CD1c-positive myeloid dendritic cell (primary cell): ENCODE measurements around the gene SLC8A2.

Experiments used
- DNase-seq: peaks from one replicate; pipeline ENCODE4 v3.0.0-alpha.2; 2016; ENCODE audit errors: extremely low spot score

Gene SLC8A2

DNA sequence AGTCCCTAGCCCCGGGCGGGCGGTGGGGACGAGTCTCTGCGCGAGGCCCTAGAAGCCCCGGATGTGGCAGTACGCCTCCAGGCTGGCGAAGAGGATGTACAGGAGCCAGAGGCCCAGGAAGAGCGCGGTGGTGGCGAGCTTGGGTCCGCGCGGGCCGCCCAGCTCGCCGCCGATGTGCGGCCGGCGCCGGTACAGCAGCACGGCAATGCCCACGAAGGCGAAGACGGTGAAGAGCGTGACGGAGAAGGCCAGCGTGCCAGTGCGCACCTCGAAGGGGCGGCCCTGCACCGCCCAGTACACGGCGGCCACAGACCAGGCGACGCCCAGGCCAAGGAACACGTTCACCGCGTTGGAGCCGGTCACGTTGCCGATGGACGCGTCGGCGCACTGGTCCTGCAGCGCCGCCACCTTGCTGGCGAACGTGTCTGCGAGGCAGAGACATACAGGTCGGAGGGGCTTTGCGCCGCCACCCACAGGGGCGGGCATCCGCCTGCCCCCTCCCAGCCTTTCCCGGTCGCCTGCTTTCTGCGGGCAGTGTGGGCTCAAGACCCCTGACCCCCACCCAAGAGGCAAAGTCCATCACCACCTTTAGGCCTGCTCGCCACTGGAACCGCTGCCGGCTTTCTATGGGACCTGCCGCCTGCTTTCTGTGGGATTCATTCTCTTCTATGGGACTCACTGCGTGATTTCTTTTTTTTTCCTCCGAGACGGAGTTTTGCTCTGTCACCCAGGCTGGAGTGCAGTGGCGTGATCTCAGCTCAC is 41.5 kb downstream of the SLC8A2 start:
- peak; percentile 76 for DNase-seq

DNA sequence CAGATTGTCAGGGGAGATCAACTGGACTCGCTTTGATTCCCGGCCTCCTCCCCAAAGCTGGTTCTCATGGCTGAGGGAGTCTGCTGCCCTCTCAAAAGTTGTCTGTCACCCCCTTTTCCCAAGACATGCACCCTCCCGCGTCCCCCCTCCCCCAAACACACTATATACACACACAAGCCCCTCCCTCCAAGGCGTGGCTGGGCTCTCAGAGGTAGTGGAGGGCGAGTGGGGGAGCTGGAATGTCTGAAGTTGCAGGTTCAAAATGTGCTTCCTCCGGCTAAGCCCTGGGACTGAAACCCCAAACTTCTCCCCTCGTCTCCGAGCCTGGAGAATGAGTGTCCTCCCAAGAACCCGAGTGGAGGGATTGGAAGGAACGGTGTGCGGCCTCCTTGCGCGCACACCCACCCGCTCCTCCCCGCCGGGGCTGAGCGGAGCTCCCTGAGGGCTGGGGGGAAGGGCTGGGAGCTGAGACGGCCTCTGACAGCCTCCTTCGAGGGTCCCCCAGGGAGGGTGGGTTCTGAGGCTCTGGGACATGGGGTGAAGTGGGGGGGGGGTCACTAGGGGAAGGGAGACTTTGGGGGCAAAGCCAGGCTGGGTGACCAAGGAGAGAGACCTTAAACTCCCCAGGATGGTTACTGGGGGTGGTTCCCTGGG is 42.4 kb downstream of the SLC8A2 start:
- DNase-seq = no peak

DNA sequence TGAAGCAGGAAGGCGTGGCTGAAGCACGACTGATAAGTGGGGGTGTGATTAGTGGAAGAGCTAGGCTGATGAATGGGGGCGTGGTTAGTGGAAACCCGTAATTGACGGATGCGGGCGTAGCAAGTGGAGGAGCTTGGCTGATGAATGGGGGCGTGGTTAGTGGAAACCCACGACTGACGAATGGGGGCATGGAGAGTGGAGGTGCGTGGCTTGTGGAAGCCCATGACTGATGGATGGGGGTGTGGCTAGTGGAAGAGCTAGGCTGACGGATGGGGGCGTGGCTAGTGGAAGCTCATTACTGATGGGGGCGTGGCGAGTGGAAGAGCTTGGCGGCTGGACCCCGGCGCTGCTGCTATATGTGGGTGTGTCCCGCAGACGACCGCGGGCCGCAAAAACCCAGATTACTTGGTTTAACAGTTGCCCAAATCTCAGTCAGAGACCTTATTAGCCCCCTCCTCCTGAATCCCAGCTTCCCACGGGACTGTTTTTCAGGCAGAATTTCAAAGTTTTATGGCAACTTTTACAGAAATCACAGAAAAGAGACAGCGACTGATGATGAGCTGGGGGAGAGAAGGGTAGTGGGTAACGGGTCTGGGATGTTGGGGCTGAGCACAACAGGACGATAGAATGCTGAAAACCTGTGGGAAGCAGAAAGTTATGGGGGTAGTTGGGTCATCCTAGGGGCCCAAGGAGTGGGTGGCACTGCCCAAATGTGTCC is 43.4 kb downstream of the SLC8A2 start:
- DNase-seq = peak; percentile 79

DNA sequence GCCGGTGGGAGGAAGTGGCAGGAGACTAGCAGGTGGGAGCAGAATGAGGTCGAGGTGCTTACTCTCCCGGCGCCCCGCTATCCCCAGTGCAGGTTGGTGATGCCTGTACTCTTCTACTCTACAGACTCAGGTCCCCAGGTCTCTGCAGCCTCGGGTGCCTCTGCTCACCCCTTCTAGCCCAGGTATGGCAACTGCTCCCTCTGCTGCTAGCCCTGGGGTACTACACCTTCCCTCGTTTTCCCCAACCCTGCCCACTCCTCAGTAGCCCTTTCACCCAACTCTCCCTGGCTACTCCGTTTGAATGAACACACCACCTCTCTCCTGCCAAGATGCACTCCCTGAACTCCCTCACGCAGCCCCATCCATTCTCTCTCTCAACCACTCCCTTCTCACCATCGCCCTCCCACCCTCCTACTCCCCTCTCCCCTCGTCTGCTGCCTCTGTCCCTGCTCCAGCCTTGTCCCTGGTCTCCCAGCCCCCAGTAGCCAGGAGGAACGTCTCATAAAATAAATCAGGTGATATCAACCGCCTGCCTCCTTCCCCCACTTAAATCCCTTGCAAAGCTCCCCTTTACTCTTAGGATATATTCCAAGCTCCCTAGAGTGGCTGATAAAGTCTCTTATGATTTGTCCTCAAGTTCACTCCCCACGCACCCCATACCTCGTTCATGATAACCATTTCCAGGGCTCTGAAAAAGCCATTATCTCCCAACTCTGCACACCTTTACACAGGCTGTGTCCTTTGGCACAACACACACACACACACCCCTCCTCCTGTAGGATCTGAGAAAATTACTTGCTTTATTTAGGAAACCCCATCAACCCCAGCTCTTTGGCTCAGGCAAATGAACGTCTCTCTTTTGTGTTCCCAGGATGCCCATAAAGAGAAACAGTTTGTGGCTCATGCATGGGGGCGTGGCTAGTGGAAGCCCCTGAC is 44.2 kb downstream of the SLC8A2 start:
- peak; percentile 64 for DNase-seq

DNA sequence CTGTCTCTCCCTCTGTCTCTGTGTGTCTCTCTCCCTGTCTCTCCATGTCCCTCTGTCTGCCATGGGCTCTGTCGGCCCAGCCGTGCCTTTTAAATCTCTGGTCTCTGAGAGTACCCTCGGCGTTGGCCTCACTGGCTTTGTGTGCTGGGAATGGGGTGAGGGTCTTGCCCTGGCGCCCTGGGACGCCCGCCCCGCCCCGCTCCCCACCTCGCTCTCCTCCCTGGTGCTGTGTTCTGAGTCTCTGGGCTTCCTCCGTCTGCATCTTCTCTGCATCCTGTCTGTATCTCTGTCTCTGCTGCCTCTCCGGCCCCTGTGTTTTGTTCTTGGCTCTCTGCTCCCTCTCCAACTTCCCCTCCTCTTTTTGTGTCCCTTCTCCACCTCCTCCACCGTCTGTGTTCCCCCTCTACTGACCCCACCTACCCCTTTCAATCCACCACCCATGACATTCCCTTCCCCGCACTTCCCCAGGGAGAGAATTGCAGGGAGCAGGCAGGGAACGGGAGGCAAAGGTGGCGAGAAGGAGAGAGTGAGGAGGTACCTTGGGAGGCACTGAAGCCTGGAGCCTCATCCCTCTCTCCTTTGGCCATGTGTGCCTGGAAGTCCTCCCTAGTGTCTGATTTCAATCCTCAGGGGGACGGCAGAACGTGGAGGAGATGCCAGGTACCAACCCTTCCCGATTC is 48.4 kb downstream of the SLC8A2 start:
- DNase-seq = no peak

DNA sequence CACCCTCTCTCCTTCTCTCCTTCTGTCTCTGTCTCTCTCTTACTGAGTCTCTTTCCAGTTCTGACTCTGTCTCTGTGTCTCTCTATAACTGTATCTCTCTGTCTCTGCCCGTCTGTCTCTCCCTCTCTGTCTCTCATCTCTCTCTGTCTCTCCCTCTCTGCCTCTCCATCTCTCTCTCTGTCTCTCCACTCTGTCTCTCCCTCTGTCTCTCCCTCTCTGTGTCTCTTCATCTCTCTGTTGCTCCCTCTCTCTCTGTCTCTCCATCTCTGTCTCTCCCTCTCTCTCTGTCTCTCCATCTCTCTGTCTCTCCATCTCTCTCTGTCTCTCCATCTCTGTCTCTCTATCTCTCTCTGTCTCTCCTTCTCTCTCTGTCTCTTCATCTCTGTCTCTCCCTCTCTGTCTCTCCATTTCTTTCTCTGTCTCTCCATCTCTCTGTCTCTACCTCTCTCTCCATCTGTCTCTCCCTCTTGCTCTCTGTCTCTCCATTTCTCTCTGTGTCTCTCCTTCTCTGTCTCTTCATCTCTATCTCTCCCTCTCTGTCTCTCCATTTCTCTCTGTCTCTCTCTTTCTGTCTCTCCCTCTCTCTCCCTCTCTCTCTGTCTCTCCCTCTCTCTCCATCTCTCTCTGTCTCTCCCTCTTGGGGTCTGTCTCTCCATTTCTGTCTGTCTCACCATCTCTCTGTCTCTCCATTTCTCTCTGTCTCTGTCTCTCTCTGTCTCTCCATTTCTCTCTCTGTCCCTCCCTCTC is 49.1 kb downstream of the SLC8A2 start:
- DNase-seq = no peak

DNA sequence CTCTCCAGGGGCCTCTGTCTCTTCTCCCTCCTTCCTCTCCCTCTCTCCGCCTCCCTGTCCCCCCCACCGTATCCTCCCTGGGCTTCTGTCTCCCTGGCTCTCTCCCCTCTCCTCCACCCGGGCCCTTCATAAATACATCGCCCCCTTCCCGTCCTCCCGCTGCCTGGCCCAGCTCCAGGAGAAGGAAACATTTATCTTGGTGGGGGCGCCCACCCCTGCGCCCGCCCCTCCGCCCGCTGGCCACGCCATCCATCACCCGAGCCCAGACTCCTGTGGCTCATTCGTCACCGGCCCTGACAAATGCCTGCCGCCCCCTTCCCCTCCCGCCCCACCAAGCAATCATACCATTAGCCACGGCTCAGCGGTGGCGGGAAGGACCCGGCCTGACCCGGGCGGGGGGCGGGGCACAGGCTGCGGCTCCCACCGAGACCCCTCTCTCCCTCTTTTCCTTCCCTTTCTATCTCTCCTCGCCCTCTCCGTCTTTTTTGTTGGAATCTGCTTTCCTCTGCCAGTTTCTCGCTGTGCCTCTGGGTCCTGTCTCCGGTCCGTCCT is 49.8 kb downstream of the SLC8A2 start:
- DNase-seq = no peak

DNA sequence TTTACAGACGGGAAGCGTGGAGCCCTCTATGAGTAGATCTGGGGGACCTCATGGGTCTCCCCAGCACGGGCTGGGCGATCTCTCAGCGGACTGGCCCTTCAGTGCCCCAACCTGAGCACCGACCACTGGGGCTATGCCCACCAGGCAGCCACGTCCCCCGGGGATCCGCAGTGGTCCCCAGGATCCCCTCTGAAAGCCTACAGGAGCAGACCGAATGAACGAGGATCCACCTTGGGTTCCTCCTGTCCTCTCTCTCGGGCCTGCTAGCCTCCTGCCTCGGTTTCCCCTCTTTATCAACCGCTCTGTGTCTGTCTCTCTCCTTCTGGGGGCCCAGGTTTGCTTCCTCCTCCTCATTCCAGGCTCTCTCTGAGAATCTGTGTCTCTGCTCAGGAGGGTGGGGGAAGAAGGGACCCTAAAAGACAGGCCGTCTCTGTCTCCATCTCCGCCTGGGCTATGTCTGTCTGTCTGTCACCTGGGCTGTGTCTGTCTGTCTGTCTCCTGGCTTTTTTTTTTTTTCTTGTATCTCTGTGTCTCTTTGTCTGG is 50.4 kb downstream of the SLC8A2 start:
- DNase-seq = no peak

DNA sequence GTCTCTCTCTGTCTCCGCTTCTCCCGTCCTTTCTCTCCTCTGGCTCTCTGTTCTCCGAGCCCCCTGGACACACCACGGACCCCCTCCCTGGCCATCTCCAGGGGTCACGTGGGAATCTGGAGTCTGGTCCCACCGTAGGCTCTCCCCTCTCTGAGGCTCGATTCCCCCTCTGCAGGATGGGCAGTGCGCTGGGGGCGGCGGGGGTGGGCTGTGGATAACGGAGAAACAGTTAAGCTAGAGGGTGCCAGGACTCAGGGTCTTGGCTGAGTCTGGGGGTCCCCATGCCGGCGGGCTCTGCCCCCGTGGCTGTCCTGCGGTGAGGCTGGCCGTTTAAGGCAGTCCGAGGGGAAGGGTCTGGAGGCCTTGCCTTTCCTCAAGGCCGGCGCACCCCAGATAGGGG is 51.9 kb downstream of the SLC8A2 start:
- DNase-seq = no peak

DNA sequence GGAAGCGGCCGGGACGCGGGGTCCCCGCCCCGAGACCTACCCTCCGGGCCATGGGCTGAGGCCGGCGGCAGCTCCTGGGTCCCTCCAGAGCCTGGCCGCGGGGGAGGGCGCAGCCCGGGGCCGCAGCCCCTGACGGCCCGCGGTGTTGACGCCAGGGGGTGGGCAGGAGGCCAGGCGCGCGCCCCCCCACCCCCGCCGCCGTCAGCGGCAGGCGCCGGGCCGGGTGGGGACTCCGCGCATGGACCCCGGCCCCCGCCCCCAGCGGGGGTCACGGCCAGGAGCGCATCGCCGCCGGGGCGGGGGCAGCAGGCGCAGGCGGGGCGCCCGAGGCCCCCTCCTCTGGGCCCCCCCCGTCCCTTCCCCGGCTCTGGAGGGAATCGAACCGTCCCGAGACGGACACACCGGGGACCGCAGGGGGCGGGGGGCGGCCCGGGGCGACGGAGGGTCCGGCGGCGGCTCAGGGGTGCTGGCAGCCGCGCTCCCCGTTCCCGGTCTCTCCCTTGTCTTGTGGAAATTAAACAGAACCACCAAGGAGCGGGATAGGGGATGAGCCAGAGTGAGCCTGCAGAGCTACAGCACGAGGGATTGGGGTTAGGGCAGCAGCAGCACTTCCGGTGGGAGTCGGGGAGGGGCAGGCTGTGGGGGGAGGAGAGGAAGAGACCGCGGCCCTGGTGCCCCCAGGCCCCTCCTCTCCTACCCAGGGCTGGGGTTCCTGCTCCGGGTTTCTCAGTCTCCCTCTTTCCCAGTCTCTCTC is 52.5 kb downstream of the SLC8A2 start, which contains the start of gene MEIS3:
MEIS3 (minus strand) TSS at position 498 of the 754 bp plus-strand sequence; CDS start at position 52, 446 bp downstream.
- no peak for DNase-seq

DNA sequence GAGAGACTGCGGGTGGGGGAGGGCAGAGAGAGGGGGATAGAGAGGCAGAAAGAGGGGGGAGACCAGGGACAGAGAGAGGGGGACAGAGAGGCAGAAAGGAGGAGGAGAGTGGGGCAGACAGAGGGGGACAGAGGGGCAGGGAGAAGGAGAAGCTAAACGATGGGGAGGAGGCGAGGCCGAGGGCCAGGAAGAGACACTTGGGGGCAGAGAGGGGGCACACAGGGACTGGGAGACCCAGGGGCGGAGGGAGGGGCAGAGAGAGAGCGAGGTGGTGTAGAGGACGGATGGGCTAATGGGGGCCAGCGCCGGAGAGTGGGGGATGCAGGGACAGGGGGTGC is 53.0 kb downstream of the SLC8A2 start:
- no peak for DNase-seq

DNA sequence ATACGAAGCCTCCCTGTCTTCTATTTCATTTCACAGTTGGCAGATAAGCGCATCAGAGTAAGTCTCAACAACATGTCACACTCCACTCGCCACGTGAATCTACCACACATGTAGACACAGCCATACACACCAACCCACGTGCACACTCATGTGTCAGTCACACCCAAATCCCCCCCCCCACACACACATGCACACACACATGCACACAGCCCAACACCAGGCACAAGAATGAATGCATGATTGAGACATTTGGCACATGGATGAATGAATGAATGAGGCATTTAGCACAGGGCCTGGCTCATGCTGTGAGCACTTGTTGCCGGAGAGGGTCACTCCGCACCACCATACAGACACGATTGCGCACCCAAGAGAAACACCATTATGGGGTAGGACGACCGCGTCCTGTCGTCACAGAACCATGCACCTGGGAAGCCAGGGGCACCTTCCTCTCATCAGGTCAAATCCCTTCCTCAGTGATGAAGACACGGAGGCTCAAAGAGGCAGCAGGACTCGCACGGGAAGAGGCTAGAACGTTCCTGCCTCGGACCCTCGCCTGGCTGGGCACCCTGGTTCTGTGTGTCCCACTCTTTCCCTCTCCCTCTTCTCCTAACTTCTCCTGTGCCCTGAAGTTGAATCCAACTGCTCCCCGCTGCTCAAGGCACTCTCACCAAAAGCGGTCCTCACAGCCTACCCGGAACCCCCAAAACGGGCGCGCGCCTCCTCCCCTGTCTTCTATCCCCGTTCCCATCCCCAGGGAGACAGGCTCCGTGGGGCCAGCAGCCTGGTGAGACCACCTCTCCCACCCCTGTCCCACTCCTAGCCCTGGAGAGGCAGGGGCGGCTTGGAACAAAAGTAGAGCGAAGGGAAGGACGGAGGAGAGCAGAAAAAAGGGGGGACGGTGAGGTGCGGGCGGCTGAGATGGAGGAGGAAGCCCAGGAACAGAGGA is 53.7 kb downstream of the SLC8A2 start:
- no peak for DNase-seq

DNA sequence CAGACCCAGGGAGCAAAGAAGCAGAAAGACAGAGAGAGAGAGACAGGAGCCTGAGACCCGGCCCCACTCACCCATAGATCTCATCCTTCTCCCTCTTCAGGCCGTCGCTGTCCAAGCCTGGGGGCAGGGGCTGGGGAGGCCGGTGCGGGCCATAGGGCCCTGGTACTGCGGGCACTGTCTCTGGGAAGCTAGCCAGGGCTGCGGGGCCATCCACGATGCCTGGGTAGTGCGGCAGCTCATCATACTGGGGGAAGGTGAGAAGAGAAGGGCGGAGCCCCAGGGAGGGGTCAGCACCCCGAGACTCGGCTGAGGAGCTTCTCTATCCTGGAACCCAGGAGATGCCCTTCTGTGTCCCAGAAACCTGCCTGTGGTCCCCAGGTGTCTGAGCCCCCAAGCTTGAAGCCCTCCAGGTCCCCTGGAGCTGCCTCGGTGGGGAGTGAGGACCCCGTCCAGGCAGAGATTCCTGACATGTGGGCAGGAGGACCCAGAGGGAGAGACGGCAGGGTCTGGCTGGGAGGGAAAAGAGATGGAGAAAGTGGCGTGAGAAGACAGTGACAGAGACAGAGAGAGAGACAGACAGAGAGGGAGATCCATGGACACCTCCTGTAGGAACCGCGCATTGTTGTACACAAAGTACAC is 54.5 kb downstream of the SLC8A2 start:
- DNase-seq = no peak

DNA sequence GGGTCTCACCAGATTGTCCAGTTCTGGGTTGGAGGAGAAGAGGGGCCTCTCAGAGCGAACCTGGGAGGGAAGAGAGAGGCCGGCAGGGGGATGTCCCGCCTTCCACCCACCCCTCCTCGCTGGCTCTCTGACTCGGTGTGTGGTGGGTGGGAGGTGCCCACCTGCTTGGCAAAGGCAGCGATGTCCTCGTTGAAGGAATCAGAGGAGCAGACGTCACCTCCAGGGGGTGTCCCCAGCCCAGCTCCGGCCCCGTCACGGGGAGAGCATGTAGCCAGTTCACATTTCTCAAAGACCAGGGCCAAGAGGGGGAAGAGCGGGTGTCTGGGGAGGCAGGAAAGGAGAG is 55.1 kb downstream of the SLC8A2 start:
- DNase-seq = no peak

DNA sequence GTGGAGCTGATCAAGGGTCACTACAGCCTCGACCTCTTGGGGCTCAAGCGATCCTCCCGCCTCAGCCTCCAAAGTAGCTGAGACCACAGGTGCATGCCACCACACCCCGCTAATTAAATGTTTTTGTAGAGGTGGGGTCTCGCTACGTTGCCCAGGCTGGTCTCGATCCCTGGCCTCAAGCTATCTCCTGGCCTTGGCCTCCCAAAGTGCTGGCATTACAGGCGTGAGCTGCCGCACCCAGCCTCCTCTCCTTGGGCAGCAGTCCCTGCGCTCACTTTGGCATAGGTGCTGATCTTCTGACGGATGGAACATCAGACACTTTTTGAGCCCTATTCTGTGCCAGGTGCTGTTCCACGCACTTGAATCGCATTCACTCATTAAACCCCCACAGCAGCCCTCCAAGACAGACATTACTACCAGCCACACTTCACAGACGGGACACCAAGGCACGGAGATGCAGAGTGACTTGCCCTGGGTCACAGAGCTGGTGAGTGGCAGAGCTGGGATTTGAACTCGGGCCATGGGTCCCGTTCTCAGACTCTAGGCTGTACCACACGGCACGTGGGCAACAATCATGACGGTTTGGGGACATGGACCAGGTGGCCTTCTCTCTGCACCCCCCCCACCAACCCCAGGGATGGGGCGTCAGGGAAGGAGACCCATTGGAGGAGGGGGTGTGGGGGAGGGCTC is 55.6 kb downstream of the SLC8A2 start:
- DNase-seq = no peak

DNA sequence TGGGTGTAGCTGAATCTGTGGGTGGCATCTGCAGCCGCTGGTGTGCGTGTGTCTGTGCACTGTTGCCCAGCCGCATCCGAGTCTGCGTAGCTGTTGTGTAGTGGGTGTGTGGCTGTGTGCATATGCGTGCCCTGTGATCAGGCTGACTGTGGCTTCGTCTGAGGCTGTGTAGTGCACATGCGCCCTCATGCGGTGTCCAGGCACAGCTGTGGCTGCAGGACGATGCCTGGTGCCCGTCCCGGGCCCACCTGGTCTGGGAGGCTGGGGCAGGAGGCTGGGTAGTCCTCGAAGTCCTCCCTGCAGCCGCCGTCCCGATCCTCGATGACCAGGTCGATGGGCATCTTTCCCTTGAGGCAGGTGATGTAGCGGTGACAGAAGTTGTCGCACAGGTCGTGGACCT is 57.2 kb downstream of the SLC8A2 start:
- no peak for DNase-seq

DNA sequence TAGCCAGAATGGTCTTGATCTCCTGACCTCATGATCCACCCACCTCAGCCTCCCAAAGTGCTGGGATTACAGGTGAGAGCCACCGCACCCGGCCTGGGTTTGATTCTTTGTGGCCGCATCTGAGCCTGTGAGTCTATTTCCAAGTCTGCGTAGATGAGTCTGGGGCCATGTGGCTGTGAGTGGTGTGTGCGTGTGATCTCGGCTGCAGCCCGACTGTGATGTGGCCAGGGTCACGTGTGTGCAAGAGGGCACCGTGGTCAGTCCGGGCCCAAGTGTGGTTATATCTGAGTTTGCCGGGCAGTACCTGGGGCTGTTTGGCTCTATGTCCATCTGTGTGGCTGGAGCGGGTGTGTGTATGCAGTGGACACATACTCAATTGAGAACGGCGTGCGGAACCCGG is 57.8 kb downstream of the SLC8A2 start:
- no peak for DNase-seq
